ENCODE measurements around the gene ARL3.
"Not testable (repeated sequence)": the region's sequence is repeated elsewhere in the genome, so short reads cannot be mapped to it uniquely, and the experiment has no call there.

The ARL3 gene

GRCh38 chr10:102721954-102722353 lies 7.8 kb upstream of the ARL3 start:
- no peak for FAIRE-seq
- DNase-seq (ENCODE audit: insufficient read length, low spot score), result no peak
- TF ChIP-seq, protein P1, sequence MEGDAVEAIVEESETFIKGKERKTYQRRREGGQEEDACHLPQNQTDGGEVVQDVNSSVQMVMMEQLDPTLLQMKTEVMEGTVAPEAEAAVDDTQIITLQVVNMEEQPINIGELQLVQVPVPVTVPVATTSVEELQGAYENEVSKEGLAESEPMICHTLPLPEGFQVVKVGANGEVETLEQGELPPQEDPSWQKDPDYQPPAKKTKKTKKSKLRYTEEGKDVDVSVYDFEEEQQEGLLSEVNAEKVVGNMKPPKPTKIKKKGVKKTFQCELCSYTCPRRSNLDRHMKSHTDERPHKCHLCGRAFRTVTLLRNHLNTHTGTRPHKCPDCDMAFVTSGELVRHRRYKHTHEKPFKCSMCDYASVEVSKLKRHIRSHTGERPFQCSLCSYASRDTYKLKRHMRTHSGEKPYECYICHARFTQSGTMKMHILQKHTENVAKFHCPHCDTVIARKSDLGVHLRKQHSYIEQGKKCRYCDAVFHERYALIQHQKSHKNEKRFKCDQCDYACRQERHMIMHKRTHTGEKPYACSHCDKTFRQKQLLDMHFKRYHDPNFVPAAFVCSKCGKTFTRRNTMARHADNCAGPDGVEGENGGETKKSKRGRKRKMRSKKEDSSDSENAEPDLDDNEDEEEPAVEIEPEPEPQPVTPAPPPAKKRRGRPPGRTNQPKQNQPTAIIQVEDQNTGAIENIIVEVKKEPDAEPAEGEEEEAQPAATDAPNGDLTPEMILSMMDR (IDR thresholded peaks at IDR 0.05; ENCODE audit: insufficient read depth, missing control alignments), result no peak

- FAIRE-seq (no peak), DNase-seq (ENCODE audit: insufficient read length, low spot score) (no peak)
- TF ChIP-seq, protein P1 (IDR thresholded peaks at IDR 0.05; ENCODE audit: insufficient read depth, missing control alignments), result no peak
Observed at GRCh38 chr10:102720775-102721301, 6.6 kb upstream of the ARL3 start.

GRCh38 chr10:102720337-102720736 lies 6.1 kb upstream of the ARL3 start:
- FAIRE-seq (no peak), DNase-seq (ENCODE audit: insufficient read length, low spot score) (no peak)
- TF ChIP-seq, protein P1 (IDR thresholded peaks at IDR 0.05; ENCODE audit: insufficient read depth, missing control alignments), result no peak

GRCh38 chr10:102718220-102718619 lies 4.0 kb upstream of the ARL3 start:
- no peak for FAIRE-seq
- no peak for DNase-seq (ENCODE audit: insufficient read length, low spot score)
- TF ChIP-seq, protein P1 (IDR thresholded peaks at IDR 0.05; ENCODE audit: insufficient read depth, missing control alignments), result no peak

DNA sequence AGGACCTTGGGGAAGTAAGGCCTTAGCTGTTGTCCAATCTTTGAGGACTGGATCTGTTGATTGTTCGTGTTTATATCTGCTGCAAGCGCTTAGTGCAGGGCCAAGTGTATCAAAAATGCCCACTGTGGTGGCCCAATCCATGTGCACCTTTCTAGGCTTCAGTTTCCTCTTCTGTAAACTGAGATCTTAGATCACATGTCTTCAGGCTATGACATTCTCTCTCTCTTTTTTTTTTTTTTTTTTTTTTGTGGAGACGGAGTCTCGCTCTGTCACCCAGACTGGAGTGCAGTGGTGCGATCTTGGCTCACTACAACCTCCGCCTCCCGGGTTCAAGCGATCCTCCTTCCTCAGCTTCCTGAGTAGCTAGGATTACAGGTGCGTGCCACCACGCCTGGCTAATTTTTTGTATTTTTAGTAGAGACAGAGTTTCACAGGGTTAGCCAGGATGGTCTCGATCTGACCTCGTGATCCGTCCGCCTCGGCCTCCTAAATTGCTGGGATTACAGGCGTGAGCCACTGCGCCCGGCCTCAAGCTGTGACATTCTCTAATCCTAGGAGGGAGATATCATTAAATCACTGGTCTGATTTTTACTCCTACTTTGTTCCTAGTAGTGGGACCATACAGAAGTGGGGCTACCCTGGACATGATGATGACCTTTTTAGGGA lies 2.8 kb upstream of the ARL3 start:
- FAIRE-seq; DNase-seq (ENCODE audit: insufficient read length, low spot score): not testable (repeated sequence)

DNA sequence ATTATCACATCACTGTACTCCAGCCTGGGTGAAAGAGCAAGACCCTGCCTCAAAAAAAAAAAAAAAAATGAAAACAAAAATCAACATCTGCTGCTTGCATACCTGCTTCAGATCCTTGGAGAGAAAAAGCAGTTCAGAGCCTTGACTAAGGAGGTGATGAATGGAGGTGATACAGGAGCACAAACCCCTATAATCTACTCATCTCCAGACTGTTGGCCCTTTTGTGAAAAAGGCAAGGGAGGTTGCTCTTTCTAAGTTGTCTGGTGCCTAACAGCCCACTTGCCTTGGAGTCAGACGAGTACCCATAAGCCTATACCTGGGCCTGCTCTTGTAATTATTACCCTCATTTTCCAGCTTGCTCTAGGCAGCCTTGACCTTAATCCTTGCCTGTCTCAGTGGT lies 1.7 kb upstream of the ARL3 start:
- no peak for FAIRE-seq
- DNase-seq (ENCODE audit: insufficient read length, low spot score), result no peak
- TF ChIP-seq, protein P1 (IDR thresholded peaks at IDR 0.05; ENCODE audit: insufficient read depth, missing control alignments), result no peak

GRCh38 chr10:102714621-102715455 lies 641 bp upstream of the ARL3 start, which contains the start of gene SFXN2:
Gene SFXN2 (plus strand): TSS chr10:102714636. CDS start chr10:102726637, 12,001 bp downstream.
- no peak for DNase-seq (ENCODE audit: insufficient read length, low spot score)
- TF ChIP-seq, protein P1 (IDR thresholded peaks at IDR 0.05; ENCODE audit: insufficient read depth, missing control alignments), result no peak
- no peak for FAIRE-seq
